ENCODE results near the gene LHPP. TPM values are rescaled to one million over a fixed set of nuclear protein-coding genes. Genes with fewer than 3 reads are reported as not detected.

Gene LHPP
- total RNA-seq, 2 experiments from 2014 or later: 11.1 to 15.1 TPM

- ChIA-PET POLR2A (no interaction called here), CTCF (no interaction called here)
- TF ChIP-seq CTCF (IDR thresholded peaks at IDR 0.05): no peak
- Mint-ChIP-seq H3K4me1 (ENCODE audit: low read depth) (no peaks in the 10 kb centered on the region), H3K27ac (no peak overlapping the region), H3K4me3 (no peak overlapping the region), H3K9me3 (no peaks in the 10 kb centered on the region), H3K27me3 (no peaks in the 10 kb centered on the region), H3K36me3 (ENCODE audit: low read depth) (peaks cover 1% of the 10 kb centered on the region)
- DNase-seq (no peak), ATAC-seq (no peak)
- intact Hi-C loops (cut with micrococcal nuclease): no loop called here
These were observed 60.7 kb downstream of the LHPP start for GRCh38 chr10:124522131-124522932.

- intact Hi-C loops (cut with micrococcal nuclease): no loop called here
- no peaks in the 10 kb centered on the region for H3K4me1 Mint-ChIP-seq (ENCODE audit: low read depth)
- CTCF ChIA-PET: no interaction called here
- peaks cover 1% of the 10 kb centered on the region for H3K36me3 Mint-ChIP-seq (ENCODE audit: low read depth)
- POLR2A ChIA-PET: no interaction called here
- no peak overlapping the region for H3K4me3 Mint-ChIP-seq
- TF ChIP-seq CTCF (IDR thresholded peaks at IDR 0.05): no peak
- DNase-seq (no peak), ATAC-seq (no peak)
- no peaks in the 10 kb centered on the region for H3K27me3 Mint-ChIP-seq
- no peak overlapping the region for H3K27ac Mint-ChIP-seq
- H3K9me3 Mint-ChIP-seq: no peaks in the 10 kb centered on the region
These were observed 61.6 kb downstream of the LHPP start for GRCh38 chr10:124522933-124523871.

- Mint-ChIP-seq H3K4me1 (ENCODE audit: low read depth) (no peaks in the 10 kb centered on the region), H3K36me3 (ENCODE audit: low read depth) (peaks cover 1% of the 10 kb centered on the region), H3K4me3 (no peak overlapping the region), H3K9me3 (no peaks in the 10 kb centered on the region), H3K27ac (no peak overlapping the region), H3K27me3 (no peaks in the 10 kb centered on the region)
- intact Hi-C loops (cut with micrococcal nuclease): no loop called here
- TF ChIP-seq CTCF (IDR thresholded peaks at IDR 0.05): no peak
- CTCF ChIA-PET: no interaction called here
- ATAC-seq (no peak), DNase-seq (no peak)
- POLR2A ChIA-PET: no interaction called here
These were observed 62.3 kb downstream of the LHPP start for GRCh38 chr10:124523901-124524300.

GRCh38 chr10:124524991-124525653 is 63.5 kb downstream of the LHPP start:
- TF ChIP-seq CTCF (IDR thresholded peaks at IDR 0.05): no peak
- Mint-ChIP-seq H3K9me3 (no peaks in the 10 kb centered on the region), H3K27ac (no peak overlapping the region), H3K4me3 (no peak overlapping the region), H3K36me3 (ENCODE audit: low read depth) (no peaks in the 10 kb centered on the region), H3K27me3 (no peaks in the 10 kb centered on the region), H3K4me1 (ENCODE audit: low read depth) (peaks cover under 1% of the 10 kb centered on the region)
- ATAC-seq (no peak), DNase-seq (no peak)
- ChIA-PET CTCF (no interaction called here), POLR2A (no interaction called here)
- intact Hi-C loops (cut with micrococcal nuclease): no loop called here

Data from activated CD8-positive, alpha-beta T cell treated with anti-CD3 and anti-CD28 coated beads for 36 hours (primary cell).